HG03045 (cell line): ENCODE data around the gene BIK.
"Not testable (repeated sequence)": the region's sequence is repeated elsewhere in the genome, so short reads cannot be mapped to it uniquely, and the experiment has no call there.

Experiments used
- ATAC-seq: cut with Tn5 transposase; IDR thresholded peaks from one replicate; pipeline ENCODE4 v1.9.1; 2021; ENCODE audit warnings: mild to moderate bottlenecking, moderate library complexity; ENCODE audit not compliant: unreplicated experiment

Gene BIK

GRCh38 chr22:43104056-43104625 lies 6.4 kb upstream of the BIK start:
- not testable (repeated sequence) for ATAC-seq

GRCh38 chr22:43104950-43105349 lies 5.6 kb upstream of the BIK start:
- ATAC-seq, result not testable (repeated sequence)

- ATAC-seq, result no peak
Measured at GRCh38 chr22:43106302-43106701, 4.2 kb upstream of the BIK start.

- no peak for ATAC-seq
Measured at GRCh38 chr22:43109511-43109910, 1.0 kb upstream of the BIK start.

- ATAC-seq, result no peak
Measured at GRCh38 chr22:43109921-43110443, 568 bp upstream of the BIK start.

GRCh38 chr22:43110927-43111623 lies 525 bp downstream of the BIK start:
- ATAC-seq, result peak; percentile 46

- ATAC-seq, result no peak
Measured at GRCh38 chr22:43113526-43114251, 3.1 kb downstream of the BIK start.

GRCh38 chr22:43114958-43115357 lies 4.4 kb downstream of the BIK start:
- no peak for ATAC-seq

GRCh38 chr22:43116932-43117331 lies 6.4 kb downstream of the BIK start:
- no peak for ATAC-seq

GRCh38 chr22:43118024-43118849 lies 7.7 kb downstream of the BIK start:
- peak; percentile 12 for ATAC-seq

- ATAC-seq, result peak; percentile 70
Measured at GRCh38 chr22:43118953-43119458, 8.5 kb downstream of the BIK start.

GRCh38 chr22:43126501-43127165 lies 16.1 kb downstream of the BIK start:
- ATAC-seq, result no peak

- no peak for ATAC-seq
Measured at GRCh38 chr22:43127166-43127908, 16.8 kb downstream of the BIK start.

- no peak for ATAC-seq
Measured at GRCh38 chr22:43128116-43128515, 17.6 kb downstream of the BIK start.

GRCh38 chr22:43128928-43129424 lies 18.4 kb downstream of the BIK start:
- no peak for ATAC-seq

GRCh38 chr22:43129426-43130425 lies 19.2 kb downstream of the BIK start:
- ATAC-seq, result no peak

- no peak for ATAC-seq
Measured at GRCh38 chr22:43131773-43132501, 21.4 kb downstream of the BIK start.
